ENCODE results near the gene HGF. TPM values are rescaled to one million over a fixed set of nuclear protein-coding genes. Genes with fewer than 3 reads are reported as not detected.

The HGF gene
- total RNA-seq, 1 donor from 2014 or later: not detected

GRCh38 chr7:81721437-81721836 lies 48.4 kb downstream of the HGF start:
- H3K4me3 ChIP-seq (ENCODE audit: low read depth, low read length): no peak overlapping the region
- TF ChIP-seq, protein P1, sequence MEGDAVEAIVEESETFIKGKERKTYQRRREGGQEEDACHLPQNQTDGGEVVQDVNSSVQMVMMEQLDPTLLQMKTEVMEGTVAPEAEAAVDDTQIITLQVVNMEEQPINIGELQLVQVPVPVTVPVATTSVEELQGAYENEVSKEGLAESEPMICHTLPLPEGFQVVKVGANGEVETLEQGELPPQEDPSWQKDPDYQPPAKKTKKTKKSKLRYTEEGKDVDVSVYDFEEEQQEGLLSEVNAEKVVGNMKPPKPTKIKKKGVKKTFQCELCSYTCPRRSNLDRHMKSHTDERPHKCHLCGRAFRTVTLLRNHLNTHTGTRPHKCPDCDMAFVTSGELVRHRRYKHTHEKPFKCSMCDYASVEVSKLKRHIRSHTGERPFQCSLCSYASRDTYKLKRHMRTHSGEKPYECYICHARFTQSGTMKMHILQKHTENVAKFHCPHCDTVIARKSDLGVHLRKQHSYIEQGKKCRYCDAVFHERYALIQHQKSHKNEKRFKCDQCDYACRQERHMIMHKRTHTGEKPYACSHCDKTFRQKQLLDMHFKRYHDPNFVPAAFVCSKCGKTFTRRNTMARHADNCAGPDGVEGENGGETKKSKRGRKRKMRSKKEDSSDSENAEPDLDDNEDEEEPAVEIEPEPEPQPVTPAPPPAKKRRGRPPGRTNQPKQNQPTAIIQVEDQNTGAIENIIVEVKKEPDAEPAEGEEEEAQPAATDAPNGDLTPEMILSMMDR (conservative IDR thresholded peaks at IDR 0.05; ENCODE audit: low read depth, low read length): no peak
- DNase-seq (ENCODE audit: low read depth): no peak

- H3K4me3 ChIP-seq (ENCODE audit: low read depth, low read length): no peak overlapping the region
- TF ChIP-seq, protein P1 (conservative IDR thresholded peaks at IDR 0.05; ENCODE audit: low read depth, low read length): no peak
- DNase-seq (ENCODE audit: low read depth): no peak
These were observed 50.0 kb downstream of the HGF start for GRCh38 chr7:81719865-81720264.

- TF ChIP-seq, protein P1 (conservative IDR thresholded peaks at IDR 0.05; ENCODE audit: low read depth, low read length): peak; percentile 93
- DNase-seq (ENCODE audit: low read depth): peak; percentile 10
- no peak overlapping the region for H3K4me3 ChIP-seq (ENCODE audit: low read depth, low read length)
These were observed 53.8 kb downstream of the HGF start for GRCh38 chr7:81715984-81716588.

DNA sequence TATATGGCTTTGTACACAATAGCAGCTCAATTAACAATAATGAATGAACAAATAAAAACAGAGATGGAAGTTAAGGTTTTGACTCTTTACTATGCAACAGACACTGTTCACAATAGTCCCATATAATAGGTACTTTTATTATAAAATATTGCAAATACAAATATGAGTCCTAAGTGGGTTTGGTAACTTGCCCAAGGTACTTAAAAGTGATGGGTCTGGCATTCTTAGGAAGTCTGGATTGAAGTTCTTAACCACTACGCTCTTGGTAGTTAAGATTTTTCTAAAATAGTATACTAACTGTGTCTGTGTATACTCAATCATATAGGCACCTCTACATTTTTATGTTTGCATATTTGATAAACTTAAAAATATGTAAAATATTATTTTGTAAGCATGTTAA lies 55.5 kb downstream of the HGF start:
- no peak for DNase-seq (ENCODE audit: low read depth)
- H3K4me3 ChIP-seq (ENCODE audit: low read depth, low read length): no peak overlapping the region
- TF ChIP-seq, protein P1 (conservative IDR thresholded peaks at IDR 0.05; ENCODE audit: low read depth, low read length): no peak

DNA sequence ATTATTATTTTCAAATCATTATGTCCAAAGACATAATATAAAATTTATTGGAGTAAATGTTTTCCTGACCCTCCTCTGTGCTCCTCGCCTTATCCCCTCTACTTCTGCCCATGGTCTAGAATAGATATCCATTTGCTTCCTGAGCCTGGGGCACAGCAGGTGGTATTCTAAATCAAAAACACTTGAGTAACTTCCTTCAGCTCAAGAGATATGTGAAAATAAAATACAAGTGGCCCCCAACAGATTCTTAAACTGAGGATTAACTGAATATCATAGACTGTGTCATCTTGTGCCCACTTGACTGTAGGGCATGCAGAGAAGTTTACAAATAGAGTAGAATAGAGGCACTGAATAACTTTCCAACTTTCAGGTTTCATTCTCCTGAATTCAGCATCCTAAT lies 59.1 kb downstream of the HGF start:
- H3K4me3 ChIP-seq (ENCODE audit: low read depth, low read length): no peak overlapping the region
- TF ChIP-seq, protein P1 (conservative IDR thresholded peaks at IDR 0.05; ENCODE audit: low read depth, low read length): no peak
- DNase-seq (ENCODE audit: low read depth): no peak

DNA sequence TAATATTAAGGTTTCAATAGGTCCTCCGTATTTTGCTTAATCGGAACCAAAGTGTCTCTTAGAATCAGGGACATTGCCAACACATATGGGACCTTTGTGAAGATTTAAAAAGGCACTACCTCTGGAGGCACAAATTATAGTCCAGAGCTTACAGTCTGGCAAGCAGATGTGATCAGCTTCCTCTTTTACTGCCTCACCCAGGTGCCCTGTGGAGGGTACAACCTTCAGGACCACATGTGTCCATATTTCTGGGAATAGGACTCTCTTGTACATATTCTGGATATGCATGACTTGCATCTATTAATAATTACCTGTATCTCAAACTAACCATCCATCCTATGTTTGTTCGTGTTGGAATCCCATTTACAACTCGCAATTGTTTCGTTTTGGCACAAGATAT lies 60.0 kb downstream of the HGF start:
- DNase-seq (ENCODE audit: low read depth): no peak
- TF ChIP-seq, protein P1 (conservative IDR thresholded peaks at IDR 0.05; ENCODE audit: low read depth, low read length): no peak

GRCh38 chr7:81707966-81708365 lies 61.9 kb downstream of the HGF start:
- TF ChIP-seq, protein P1 (conservative IDR thresholded peaks at IDR 0.05; ENCODE audit: low read depth, low read length): no peak
- DNase-seq (ENCODE audit: low read depth): no peak
- no peak overlapping the region for H3K4me3 ChIP-seq (ENCODE audit: low read depth, low read length)

More for the DNA sequence above, 60.0 kb downstream of the HGF start:
- H3K4me3 ChIP-seq (ENCODE audit: low read depth, low read length): no peak overlapping the region

All from epithelial cell of proximal tubule (primary cell).